ENCODE data around the gene NUP50. TPM values are rescaled to one million over a fixed set of nuclear protein-coding genes. Genes with fewer than 3 reads are reported as not detected.
"Not testable (repeated sequence)": the region's sequence is repeated elsewhere in the genome, so short reads cannot be mapped to it uniquely, and the experiment has no call there.

NUP50 gene
- polyA plus RNA-seq, 3 donors, result 49.4 to 55.1 (median 51.4) TPM

DNA sequence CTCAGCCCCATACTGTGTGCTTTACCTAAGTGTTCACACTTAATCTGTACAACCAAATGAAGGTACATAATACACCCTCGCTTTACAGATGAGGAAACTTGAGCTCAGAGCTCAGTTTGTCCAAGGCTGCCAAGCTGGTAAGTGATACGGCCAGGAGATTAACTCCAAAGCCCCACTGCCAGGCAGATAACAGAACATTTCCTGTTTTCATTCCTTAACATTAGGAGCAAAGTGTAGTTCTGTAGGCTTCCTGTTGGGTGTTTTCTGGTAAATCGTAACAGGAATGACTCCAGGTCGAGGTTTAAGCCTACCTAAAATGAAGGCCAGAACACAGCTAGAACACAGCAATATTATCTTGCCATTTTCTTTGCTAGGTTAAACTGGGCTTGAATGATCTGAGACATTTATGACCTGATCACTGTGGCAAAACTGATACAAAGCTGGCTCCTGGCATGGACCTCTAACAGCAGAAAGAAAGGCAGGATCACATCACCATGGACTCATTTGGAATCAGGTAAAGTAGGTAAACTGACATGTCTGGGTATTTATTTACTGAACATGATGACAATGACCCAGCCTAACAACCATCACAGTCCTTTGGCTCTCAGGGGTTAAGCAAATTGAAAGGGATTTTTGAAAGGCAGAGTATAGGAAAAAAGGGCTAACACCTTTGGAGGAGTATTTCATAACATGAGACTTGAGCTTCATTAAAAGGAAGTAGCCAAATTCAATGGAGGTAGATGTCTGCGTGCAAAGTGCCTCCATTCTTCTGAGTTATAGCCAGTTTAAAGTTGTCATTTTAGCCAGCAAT is 3.9 kb upstream of the NUP50 start:
- DNase-seq (ENCODE audit: low read depth in 3 of 3, low spot score in 2 of 3), result no peak

DNA sequence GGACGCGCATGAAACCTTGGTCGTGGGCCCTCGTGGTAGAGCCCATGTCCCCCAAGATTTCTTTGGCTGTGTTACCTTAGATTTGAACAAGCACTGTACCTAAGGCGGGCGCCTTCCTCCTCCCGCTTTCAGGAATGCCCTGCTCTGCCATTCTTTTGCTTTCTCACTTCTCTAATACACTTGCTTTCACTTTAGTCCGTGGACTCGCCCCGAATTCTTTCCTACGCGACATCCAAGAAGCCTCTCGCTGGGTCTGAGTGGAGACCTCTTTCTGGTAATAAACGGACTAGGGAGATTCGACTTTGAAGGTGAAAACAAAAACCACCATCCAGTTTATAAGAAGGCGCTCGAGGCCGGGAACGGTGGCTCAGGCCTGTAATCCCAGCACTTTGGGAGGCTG is 1.2 kb upstream of the NUP50 start:
- DNase-seq (ENCODE audit: low read depth in 3 of 3, low spot score in 2 of 3), result no peak

DNA sequence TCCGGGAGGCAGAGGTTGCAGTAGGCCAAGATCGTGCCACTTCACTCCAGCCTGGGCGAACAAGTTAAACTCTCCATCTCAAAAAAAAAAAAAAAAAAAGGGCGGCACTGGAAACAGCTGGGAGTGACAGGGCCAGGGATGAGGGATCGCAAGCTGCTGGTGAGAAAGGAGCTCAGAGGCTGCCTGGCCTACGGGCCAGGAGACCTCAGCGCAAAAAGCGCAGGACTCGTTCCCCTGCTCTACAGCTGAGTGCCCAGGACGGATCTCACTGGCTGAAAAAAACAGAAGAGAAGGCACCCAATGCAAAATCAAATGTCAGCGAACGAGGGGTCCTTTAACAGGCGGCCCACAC is 650 bp upstream of the NUP50 start:
- DNase-seq (ENCODE audit: low read depth in 3 of 3, low spot score in 2 of 3), result no peak

DNA sequence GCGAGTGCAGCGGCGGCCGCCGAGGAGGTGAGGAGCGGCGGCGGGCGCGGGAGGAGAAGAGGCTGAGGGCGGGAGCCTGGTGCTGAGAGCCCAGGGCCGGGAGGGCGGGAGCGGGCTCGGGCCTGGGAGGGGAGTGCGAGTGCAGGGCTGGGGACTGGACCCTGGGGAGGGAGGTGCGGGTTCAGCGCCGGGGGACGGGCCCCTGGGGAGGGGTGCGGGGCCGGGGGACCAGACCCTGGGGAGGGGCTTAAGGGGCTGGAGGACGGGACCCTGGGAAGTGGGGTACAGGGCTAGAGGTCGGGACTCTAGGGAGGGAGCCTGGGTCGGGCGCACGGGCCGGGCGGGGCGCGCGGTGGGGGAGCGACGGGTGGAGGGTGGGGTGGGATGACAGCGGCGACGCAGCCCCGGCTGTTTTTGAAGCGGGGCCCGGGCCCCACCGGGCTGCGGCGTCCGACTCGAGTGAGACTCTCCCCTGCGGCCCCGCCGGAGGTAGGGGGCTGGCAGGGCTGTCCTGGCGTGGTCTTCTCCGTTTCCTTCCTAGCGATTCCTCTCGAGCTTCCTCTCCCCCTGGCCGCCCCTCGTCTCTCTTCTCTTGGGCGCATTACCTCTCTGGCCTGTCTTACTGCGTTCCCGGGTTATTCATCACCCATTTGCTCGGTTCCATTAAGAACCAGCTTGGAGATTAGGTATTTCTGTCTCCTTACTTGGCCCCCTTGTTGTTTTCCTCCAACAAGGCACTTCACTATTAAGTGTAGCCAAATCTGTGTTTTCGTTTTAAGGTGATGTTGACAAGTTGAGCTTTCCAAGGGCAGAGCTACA is 754 bp downstream of the NUP50 start:
- DNase-seq (ENCODE audit: low read depth in 3 of 3, low spot score in 2 of 3), result no peak

DNA sequence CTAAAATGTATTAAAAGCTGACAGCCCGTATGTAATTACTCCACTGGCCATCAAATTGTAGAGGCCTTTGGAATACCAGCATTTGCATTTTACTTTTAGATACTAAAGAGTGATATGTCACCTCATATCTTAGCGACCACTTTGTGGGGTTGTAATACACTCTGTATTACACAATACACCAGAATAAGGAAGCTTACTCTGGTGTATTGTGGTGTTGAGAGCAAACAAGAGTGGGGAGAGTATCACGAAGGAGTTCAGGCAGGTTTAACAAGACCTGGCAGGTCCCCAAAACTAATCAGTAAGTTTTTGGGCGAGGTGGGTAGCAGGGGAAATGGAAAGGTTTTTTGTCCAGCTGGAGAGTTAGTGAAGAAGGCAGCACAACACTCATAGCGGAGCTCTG is 3.2 kb downstream of the NUP50 start:
- DNase-seq (ENCODE audit: low read depth in 3 of 3, low spot score in 2 of 3), result no peak

DNA sequence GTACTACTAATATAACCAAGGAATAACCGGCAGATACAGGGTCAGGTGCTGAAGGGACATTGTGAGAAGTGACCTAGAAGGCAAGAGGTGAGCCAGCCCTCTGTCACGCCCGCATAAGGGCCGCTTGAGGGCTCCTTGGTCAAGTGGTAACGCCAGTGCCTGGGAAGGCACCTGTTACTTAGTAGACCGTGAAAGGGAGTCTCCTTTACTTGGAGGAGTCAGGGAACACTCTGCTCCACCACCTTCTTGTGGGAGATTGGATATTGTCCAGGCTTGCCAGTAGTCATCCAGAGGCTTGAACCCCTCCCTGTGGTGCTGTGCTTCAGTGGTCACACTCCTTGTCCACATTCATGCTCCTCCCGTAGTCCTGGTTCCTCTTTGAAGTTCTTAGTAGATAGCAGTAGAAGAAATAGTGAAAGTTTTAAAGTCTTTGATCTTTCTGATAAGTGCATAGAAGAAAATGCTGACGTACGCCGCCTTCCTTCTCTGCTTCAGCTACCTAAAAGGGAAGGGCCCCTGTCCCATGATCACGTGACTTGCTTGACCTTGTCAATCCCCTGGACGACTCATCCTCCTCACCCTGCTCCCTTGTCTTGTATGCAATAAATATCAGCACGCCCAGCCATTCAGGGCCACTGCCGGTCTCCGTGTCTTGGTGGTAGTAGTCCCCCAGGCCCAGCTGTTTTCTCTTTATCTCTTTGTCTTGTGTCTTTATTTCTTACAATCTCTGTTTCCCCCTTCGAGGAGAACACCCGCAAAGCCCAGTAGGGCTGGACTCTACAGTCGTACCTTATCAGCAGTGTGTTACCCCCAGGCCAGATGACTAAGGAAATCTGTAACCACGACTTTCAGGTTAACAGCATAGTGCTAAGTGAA is 6.1 kb downstream of the NUP50 start:
- no peak for DNase-seq (ENCODE audit: low read depth in 3 of 3, low spot score in 2 of 3)

DNA sequence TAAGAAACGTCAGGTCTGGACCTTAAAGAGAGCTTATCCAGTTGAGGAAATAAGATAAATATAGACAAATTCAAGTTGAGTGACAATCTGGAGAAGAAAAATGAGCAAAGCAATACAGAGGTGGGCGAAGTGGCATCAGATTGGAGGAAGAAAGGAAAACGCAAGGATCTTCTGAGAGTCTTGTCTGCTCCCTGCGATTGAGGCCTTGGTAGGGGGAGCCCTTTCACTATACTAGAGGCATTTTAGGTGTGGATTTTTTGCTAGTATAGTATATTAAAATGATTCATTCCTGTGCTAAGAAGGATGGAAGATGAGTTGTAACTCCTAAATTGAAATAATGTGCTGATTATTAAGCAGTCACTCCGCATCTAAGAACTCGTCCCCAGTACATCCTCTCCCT is 8.1 kb downstream of the NUP50 start:
- no peak for DNase-seq (ENCODE audit: low read depth in 3 of 3, low spot score in 2 of 3)

DNA sequence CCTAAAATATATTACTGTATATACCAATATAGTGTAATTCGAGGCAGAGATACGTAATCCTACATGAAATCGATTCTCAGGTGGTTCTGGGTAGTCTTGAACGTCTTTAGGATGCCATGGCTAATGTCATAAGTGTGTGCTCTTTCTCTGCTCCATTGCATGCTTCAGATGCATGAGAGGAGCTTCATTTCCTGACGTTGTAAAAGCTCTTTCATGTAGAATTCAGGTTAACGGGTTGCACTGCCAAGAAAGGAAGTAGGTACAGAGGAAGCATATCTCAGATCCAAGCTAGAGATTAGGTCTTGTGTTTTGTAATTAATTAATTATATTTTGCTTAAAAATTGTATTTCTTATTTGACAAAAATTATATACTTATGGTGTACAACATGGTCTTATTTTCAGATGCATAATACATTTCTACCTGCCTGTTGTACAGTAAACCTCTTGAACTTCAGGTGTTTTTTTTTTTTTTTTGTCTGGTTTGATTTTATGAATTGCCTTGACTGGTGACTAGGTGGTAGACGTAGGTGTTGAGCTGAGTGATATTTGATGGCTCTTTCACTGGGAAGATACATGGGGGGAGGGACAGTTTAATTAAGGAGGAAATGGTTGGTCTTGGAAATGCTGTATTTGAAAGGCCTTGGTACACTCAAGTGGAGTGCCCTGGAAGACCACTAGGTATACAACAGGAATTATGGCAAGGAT is 9.3 kb downstream of the NUP50 start:
- no peak for DNase-seq (ENCODE audit: low read depth in 3 of 3, low spot score in 2 of 3)

DNA sequence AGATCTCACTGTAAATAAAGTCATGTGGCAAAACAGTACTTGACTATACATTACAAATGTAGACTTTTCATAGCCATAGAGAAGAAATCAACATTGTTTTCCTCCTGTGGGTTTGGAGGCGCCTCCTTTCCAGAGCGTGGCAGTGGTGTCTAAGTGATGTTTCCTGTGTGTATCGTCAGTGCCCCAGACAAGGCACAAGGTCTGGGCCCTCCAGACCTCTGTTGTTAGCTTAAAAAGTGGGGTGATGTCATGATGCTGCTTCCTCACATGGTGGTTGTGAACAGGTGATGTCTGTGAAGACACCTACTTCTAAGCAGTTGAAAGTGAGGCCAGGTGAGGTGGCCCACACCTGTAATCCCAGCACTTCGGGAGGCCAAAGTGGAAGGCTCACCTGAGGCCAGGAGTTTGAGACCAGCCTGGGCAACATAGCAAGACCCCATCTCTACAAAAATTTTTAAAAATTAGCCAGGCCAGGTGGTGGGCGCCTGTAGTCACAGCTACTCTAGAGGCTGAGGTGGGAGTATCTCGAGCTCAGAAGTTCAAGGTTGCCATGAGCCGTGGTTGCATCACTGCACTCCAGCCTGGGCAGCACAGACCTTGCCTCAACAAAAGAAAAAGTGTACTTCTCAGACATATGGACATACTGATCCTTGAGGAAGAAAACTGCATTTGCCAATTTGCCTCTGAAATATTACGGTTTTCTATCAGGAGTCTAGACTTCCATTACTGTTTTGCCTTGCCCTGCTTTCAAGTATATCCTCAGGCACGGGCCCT is 15.7 kb downstream of the NUP50 start:
- no peak for DNase-seq (ENCODE audit: low read depth in 3 of 3, low spot score in 2 of 3)

DNA sequence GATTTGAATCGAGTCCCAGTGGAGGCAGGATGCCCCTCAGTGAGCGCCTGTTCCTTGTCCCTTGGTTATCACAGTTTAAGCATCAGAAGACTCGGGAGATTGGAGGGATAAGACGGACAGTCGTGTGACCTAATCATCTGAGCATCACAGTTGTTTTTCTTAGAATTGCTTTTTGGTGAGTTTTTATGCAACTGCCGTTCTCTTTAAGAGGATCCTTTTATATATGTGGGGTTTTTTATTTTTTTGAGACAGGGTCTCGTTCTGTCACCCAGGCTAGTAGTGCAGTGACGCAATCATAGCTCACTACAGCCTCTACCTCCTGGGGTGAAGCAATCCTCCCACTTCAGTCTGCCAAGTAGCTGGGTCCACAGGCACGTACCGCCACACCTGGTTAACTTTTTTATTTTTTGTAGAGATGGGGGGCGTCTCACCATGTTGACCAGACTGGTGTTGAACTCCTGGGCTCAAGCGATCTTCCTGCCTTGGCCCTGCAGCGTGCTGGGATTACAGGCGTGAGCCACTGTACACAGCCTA is 16.5 kb downstream of the NUP50 start:
- no peak for DNase-seq (ENCODE audit: low read depth in 3 of 3, low spot score in 2 of 3)

DNA sequence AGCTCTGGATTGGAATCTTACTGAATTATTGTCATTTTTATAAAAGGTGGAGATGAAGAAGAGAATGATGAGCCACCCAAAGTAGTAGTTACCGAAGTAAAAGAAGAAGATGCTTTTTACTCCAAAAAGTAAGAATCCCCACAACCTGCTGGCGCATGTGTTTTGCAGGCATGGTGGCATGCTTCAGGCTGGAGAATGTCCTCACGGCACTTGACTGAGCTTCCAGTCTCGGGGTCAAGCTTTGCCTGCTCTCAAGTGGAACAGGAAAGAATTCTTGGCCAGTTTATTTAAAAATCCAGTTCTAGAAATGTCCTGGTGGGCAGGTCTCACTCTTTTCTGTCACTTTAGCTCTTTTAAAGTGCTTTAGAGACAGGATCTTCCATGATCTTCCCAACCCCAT is 17.5 kb downstream of the NUP50 start:
- DNase-seq (ENCODE audit: low read depth in 3 of 3, low spot score in 2 of 3), result no peak

DNA sequence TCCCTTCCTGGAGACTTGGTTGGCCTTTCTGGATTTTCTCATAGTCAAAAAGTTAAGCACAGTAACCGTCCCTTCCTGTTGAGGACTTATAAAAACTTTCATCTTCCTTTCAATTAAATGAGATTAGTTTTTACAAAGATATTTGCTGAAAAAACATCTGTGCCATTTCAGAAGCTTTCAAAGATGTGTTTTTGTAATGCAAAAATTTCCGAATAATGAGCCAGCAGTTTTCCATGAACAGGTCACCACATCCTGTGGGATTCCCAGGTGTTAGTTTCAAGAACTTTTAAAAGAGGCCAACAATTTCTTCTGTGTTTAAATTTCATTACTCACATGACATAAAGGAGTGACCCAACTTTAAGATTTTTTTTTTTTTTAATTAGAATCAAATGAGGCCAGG is 18.0 kb downstream of the NUP50 start:
- no peak for DNase-seq (ENCODE audit: low read depth in 3 of 3, low spot score in 2 of 3)

DNA sequence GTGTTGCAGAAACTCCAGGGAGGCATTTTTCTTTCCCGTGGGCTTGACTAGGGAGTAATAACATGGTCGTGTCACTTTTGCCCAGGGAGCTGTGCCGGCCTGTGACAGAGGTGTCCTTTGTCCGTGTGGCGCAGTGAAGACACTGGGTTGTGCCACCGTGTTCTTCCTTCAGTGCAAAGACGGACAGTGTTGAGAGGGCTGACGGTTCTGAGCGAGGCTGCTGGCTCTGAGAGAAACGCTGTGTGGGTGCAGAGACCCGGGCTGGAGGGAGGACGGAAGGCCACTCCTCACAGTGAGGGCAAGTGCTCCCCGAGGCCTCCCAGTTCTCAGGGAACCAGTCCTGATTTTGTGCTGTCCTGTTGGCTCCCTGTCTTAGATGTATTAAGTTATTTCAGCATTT is 20.2 kb downstream of the NUP50 start:
- no peak for DNase-seq (ENCODE audit: low read depth in 3 of 3, low spot score in 2 of 3)

DNA sequence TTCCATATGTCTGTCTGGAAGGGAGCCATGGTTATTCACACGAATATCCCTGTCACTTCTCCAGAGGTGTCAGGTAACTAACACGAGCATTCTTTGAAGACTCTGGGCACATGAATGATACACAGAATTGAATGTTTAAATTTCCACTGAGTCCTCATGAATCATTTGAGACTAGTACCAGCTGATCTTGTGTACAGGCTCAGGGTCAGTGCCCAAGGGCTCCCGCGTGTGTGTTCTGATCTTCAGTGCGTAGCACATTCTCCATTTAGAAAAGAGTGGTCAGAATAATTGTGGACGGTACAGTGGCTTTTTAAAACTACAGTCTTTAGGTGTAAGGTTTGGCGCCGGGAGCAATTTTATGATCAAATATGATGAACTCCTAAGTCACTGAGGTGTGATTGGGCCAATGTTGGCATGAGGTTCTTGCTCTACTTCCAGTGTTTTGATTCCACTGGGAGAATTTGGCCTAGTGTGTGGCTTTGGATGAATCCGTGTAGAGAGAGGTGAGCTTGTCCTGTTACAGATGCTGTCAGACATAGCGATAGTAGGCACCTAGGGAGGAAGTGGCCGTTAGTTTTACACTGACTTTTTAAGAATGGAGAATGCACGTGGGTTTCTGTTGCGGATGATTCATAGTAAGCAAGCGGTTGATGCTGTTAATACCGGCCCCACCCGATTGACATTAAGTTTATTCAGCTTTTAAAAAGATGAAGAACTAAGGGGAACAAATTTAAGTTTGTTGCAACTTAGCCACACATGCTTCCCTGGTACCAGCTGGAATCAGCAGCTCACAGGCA is 22.2 kb downstream of the NUP50 start:
- DNase-seq (ENCODE audit: low read depth in 3 of 3, low spot score in 2 of 3), result no peak

DNA sequence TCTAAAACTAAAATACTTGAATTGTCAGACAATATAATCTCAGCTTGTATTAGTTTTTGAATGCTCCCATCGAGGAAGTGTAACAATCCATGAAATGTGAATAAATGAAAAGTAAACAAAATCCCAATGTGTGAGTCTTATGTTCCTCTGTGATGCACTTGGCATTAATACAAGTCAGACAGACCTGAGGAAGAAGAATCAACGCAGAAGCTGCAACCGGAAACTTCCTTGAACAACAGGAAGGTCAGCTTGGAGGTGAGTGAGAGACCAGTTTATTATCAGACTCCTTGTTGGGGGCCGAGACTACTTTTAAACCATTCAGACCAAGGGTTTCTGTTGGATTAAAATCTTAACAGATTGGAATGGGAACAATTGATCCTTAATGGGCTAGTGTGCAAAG is 24.2 kb downstream of the NUP50 start:
- DNase-seq (ENCODE audit: low read depth in 3 of 3, low spot score in 2 of 3), result no peak

DNA sequence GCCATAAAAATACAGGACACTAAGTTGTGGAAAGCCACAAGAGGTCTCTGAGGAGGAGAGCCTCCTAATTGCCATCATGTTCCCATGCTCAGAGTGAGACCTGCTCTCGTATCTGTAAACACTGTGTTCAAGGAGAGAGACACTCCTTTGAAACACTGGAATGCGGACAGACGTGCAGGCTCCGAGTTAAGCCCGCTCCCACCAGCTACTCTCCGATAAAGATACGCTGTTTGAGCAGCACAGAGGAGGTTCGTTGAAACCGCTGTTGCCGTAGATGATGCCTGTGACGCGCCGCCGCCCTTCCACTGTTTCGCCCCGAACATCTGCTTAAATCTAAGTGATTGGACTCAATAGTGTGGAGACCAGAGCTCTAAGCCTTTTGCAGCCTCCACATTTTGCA is 25.1 kb downstream of the NUP50 start:
- no peak for DNase-seq (ENCODE audit: low read depth in 3 of 3, low spot score in 2 of 3)

DNA sequence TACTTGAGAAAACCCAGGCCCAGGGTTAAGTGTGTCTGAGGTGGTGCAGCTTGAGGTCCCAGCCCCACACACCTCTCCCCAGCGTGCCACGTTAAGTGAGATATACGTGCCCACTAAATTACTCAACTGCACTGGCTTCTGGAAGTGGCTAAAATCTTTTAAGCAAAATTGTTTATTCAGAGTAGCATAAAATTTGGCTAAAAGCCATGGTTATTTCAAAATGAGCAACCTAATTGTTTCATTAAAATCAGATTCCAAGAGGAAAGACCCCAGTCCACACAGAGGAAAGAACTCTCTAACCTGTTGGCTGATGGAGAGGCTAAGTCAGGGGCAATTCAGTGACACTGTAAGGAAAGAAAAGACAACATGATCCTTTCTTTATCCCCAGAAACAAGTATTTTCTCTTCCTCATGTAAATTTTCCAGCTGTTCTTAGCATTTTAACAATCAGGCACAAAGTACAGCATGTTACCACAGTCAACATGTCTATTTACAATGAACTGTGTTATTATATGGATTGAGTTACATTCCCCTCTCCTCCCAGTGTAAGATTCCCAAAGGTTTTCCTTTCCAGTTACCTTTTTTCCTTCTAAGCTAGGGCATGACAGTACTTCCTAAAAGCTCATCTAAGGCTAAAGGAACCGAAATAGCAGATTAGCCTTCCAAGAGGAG is 26.6 kb downstream of the NUP50 start:
- no peak for DNase-seq (ENCODE audit: low read depth in 3 of 3, low spot score in 2 of 3)

DNA sequence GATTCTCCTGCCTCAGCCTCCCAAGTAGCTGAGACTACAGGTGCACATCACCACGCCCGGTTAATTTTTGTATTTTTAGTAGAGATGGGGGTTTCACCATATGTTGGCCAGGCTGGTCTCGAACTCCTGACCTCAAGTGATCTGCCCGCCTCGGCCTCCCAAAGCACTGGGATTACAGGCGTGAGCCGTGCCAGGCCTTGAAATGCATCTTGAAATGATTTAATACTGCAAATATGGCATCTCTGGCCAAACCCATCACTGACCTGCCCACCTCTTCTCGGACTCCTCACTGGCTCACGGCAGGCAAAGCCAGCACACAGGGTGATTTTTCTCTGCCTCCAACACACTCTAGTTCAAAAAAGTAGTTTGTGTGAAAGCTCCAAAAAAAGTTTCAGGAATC is 28.0 kb downstream of the NUP50 start:
- DNase-seq (ENCODE audit: low read depth in 3 of 3, low spot score in 2 of 3), result not testable (repeated sequence)

Measured in right renal cortex interstitium (tissue), 3 donors.